T-helper 1 cell treated with Interleukin-12 subunit alpha and Interleukin-12 subunit beta and Interleukin-4 antibody, amounts not matched to agents 30 μg/mL and 1 μg/mL, for 36 hours (primary cell): ENCODE measurements around the gene GMPS.

Experiments
- H3K27ac Mint-ChIP-seq: one replicate; pipeline ENCODE4 v1.8.0; 2021; ENCODE audit warnings: mild to moderate bottlenecking, mixed read lengths
- H3K27me3 Mint-ChIP-seq: one replicate; pipeline ENCODE4 v1.8.0; 2021; ENCODE audit warnings: low read depth, mixed read lengths
- H3K36me3 Mint-ChIP-seq: one replicate; pipeline ENCODE4 v1.8.0; 2021; ENCODE audit warnings: low read depth, mixed read lengths
- H3K4me1 Mint-ChIP-seq: one replicate; pipeline ENCODE4 v1.8.0; 2021; ENCODE audit warnings: low read depth, mixed read lengths
- H3K4me3 Mint-ChIP-seq: one replicate; pipeline ENCODE4 v1.8.0; 2021; ENCODE audit warnings: mild to moderate bottlenecking, moderate library complexity, mixed read lengths
- H3K9me3 Mint-ChIP-seq: one replicate; pipeline ENCODE4 v1.8.0; 2021; ENCODE audit warnings: mixed read lengths

Gene GMPS

GRCh38 chr3:155981669-155982068 lies 111.2 kb downstream of the GMPS start:
- H3K4me3 Mint-ChIP-seq, result no peak overlapping the region
- H3K27ac Mint-ChIP-seq, result no peak overlapping the region
- no peaks in the 10 kb centered on the region for H3K4me1 Mint-ChIP-seq
- no peaks in the 10 kb centered on the region for H3K9me3 Mint-ChIP-seq
- H3K36me3 Mint-ChIP-seq, result no peaks in the 10 kb centered on the region
- H3K27me3 Mint-ChIP-seq, result peaks cover 9% of the 10 kb centered on the region

- no peak overlapping the region for H3K4me3 Mint-ChIP-seq
- H3K4me1 Mint-ChIP-seq, result no peaks in the 10 kb centered on the region
- H3K27me3 Mint-ChIP-seq, result peaks cover 20% of the 10 kb centered on the region
- no peaks in the 10 kb centered on the region for H3K9me3 Mint-ChIP-seq
- H3K36me3 Mint-ChIP-seq, result no peaks in the 10 kb centered on the region
- no peak overlapping the region for H3K27ac Mint-ChIP-seq
These were observed 113.5 kb downstream of the GMPS start for GRCh38 chr3:155983834-155984474.

DNA sequence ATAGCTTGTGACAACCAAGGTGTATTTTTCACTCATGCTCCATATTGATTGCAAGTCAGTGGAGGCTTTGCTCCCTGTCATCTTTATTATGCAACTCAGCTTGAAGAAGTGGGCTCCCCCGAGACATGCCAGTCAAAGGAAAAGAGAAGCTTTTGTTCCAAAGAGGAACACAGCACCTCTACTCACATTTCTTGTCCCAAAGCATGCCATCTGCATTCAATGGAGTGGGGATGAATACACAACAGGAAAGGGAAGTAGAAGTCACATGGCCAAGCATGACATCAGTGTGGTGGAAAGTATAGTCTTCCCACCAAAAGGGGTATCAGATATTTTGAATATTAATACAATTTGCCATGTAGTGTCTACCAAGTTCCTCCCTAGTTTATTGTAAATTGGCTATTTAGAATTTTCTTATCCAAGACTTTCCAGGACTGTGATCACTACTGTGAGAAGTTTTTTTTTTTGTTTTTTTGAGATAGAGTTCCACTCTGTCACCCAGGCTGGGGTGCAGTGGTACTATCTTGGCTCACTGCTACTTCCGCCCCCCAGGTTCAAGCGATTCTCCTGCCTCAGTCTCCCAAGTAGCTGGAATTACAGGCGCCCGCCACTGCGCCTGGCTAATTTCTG lies 114.5 kb downstream of the GMPS start:
- H3K9me3 Mint-ChIP-seq, result no peaks in the 10 kb centered on the region
- H3K27ac Mint-ChIP-seq, result no peak overlapping the region
- H3K36me3 Mint-ChIP-seq, result no peaks in the 10 kb centered on the region
- H3K4me1 Mint-ChIP-seq, result no peaks in the 10 kb centered on the region
- peaks cover 20% of the 10 kb centered on the region for H3K27me3 Mint-ChIP-seq
- H3K4me3 Mint-ChIP-seq, result no peak overlapping the region

- Mint-ChIP-seq H3K9me3 (no peaks in the 10 kb centered on the region), H3K4me3 (no peak overlapping the region), H3K36me3 (no peaks in the 10 kb centered on the region), H3K27me3 (peaks cover 15% of the 10 kb centered on the region), H3K4me1 (no peaks in the 10 kb centered on the region), H3K27ac (no peak overlapping the region)
These were observed 119.1 kb downstream of the GMPS start for GRCh38 chr3:155989536-155989935.

DNA sequence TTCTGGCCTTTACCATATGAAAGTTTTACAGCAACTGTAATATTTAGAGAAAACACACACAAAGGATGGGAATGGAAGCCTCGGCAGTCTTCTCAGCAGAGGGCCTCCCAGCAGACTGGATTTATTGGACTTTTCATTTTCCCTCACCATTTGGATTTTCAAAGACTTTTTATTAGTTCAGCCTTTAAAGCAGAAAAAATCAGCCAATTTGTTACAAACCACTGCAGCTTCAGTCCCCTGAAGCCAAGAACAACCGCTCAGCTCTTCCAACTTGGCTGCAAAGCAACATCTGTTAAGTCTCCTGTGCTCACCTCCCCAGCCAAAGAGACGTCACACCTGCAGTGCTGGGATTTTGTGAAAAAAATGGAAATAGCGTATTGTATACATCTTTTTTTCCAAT lies 120.8 kb downstream of the GMPS start:
- H3K27me3 Mint-ChIP-seq, result peaks cover 24% of the 10 kb centered on the region
- no peaks in the 10 kb centered on the region for H3K4me1 Mint-ChIP-seq
- no peak overlapping the region for H3K27ac Mint-ChIP-seq
- H3K9me3 Mint-ChIP-seq, result no peaks in the 10 kb centered on the region
- no peak overlapping the region for H3K4me3 Mint-ChIP-seq
- H3K36me3 Mint-ChIP-seq, result no peaks in the 10 kb centered on the region

GRCh38 chr3:155991847-155992246 lies 121.4 kb downstream of the GMPS start:
- Mint-ChIP-seq H3K36me3 (no peaks in the 10 kb centered on the region), H3K9me3 (no peaks in the 10 kb centered on the region), H3K27me3 (peaks cover 24% of the 10 kb centered on the region), H3K4me1 (no peaks in the 10 kb centered on the region), H3K27ac (no peak overlapping the region), H3K4me3 (no peak overlapping the region)
